ENCODE measurements around the gene SMARCB1. TPM values are rescaled to one million over a fixed set of nuclear protein-coding genes. Genes with fewer than 3 reads are reported as not detected.

The SMARCB1 gene
- total RNA-seq, 1 experiment from 2014 or later, result 172 TPM

- H3K4me1 ChIP-seq (ENCODE audit: insufficient read depth, low read length, poor library complexity, severe bottlenecking), result peaks cover 3% of the 10 kb centered on the region
- no peak for TF ChIP-seq EZH2 (IDR thresholded peaks at IDR 0.05; ENCODE audit: borderline replicate concordance, low read depth, low read length, poor library complexity, severe bottlenecking)
- TF ChIP-seq CTCF (conservative IDR thresholded peaks at IDR 0.05; ENCODE audit: low read depth, low read length), result no peak
- DNase-seq (ENCODE audit: low spot score), result no peak
- H3K4me3 ChIP-seq (ENCODE audit: low read depth, low read length, poor library complexity, severe bottlenecking), result no peak overlapping the region
- CTCF ChIA-PET, result no interaction called here
- no peaks in the 10 kb centered on the region for H3K9me3 ChIP-seq (ENCODE audit: low read depth, low read length, poor library complexity, severe bottlenecking)
- BruUV-seq (replicated peaks), result no TSS peak
- POLR2A ChIA-PET (ENCODE audit: low non-redundant PET), result no interaction called here
- no peaks in the 10 kb centered on the region for H3K27me3 ChIP-seq (replicated peaks; ENCODE audit: insufficient read depth, low read depth, low read length, poor library complexity)
- H3K36me3 ChIP-seq (ENCODE audit: insufficient read depth, low read length, poor library complexity, severe bottlenecking), result peaks cover 25% of the 10 kb centered on the region
- intact Hi-C loops (cut with micrococcal nuclease; ENCODE audit: unreplicated experiment), result no loop called here
- H3K27ac ChIP-seq (ENCODE audit: low read depth, low read length, poor library complexity, severe bottlenecking), result no peak overlapping the region
These were observed 50.7 kb downstream of the SMARCB1 start for GRCh38 chr22:23837496-23837859.

- Histone ChIP-seq H3K27ac (ENCODE audit: low read depth, low read length, poor library complexity, severe bottlenecking) (no peak overlapping the region), H3K36me3 (ENCODE audit: insufficient read depth, low read length, poor library complexity, severe bottlenecking) (peaks cover 25% of the 10 kb centered on the region), H3K9me3 (ENCODE audit: low read depth, low read length, poor library complexity, severe bottlenecking) (no peaks in the 10 kb centered on the region), H3K27me3 (replicated peaks; ENCODE audit: insufficient read depth, low read depth, low read length, poor library complexity) (no peaks in the 10 kb centered on the region), H3K4me3 (ENCODE audit: low read depth, low read length, poor library complexity, severe bottlenecking) (no peak overlapping the region), H3K4me1 (ENCODE audit: insufficient read depth, low read length, poor library complexity, severe bottlenecking) (peaks cover 3% of the 10 kb centered on the region)
- no peak for DNase-seq (ENCODE audit: low spot score)
- POLR2A ChIA-PET (ENCODE audit: low non-redundant PET), result no interaction called here
- TF ChIP-seq EZH2 (IDR thresholded peaks at IDR 0.05; ENCODE audit: borderline replicate concordance, low read depth, low read length, poor library complexity, severe bottlenecking), result no peak
- TF ChIP-seq CTCF (conservative IDR thresholded peaks at IDR 0.05; ENCODE audit: low read depth, low read length), result no peak
- CTCF ChIA-PET, result no interaction called here
- intact Hi-C loops (cut with micrococcal nuclease; ENCODE audit: unreplicated experiment), result no loop called here
- BruUV-seq (replicated peaks), result no TSS peak
These were observed 51.3 kb downstream of the SMARCB1 start for GRCh38 chr22:23837911-23838680.

GRCh38 chr22:23838681-23839468 is 52.1 kb downstream of the SMARCB1 start, which contains the start of gene DERL3:
Gene DERL3 (minus strand): TSS chr22:23839006. CDS start chr22:23838987, 19 bp downstream.
- Histone ChIP-seq H3K27ac (ENCODE audit: low read depth, low read length, poor library complexity, severe bottlenecking) (no peak within 1 kb of the TSS), H3K36me3 (ENCODE audit: insufficient read depth, low read length, poor library complexity, severe bottlenecking) (peaks cover 19% of the 10 kb centered on the region), H3K4me3 (ENCODE audit: low read depth, low read length, poor library complexity, severe bottlenecking) (peak within 1 kb of the TSS; percentile 27), H3K4me1 (ENCODE audit: insufficient read depth, low read length, poor library complexity, severe bottlenecking) (peaks cover 3% of the 10 kb centered on the region), H3K9me3 (ENCODE audit: low read depth, low read length, poor library complexity, severe bottlenecking) (no peaks in the 10 kb centered on the region), H3K27me3 (replicated peaks; ENCODE audit: insufficient read depth, low read depth, low read length, poor library complexity) (no peaks in the 10 kb centered on the region)
- peak; percentile 99 for DNase-seq (ENCODE audit: low spot score)
- no peak for TF ChIP-seq EZH2 (IDR thresholded peaks at IDR 0.05; ENCODE audit: borderline replicate concordance, low read depth, low read length, poor library complexity, severe bottlenecking)
- TF ChIP-seq CTCF (conservative IDR thresholded peaks at IDR 0.05; ENCODE audit: low read depth, low read length), result no peak
- ChIA-PET POLR2A (ENCODE audit: low non-redundant PET) (no interaction called here), CTCF (no interaction called here)
- intact Hi-C loops (cut with micrococcal nuclease; ENCODE audit: unreplicated experiment), result no loop called here
- BruUV-seq (replicated peaks), result no TSS peak
